ENCODE data around the gene MMP17.

Gene MMP17

DNA sequence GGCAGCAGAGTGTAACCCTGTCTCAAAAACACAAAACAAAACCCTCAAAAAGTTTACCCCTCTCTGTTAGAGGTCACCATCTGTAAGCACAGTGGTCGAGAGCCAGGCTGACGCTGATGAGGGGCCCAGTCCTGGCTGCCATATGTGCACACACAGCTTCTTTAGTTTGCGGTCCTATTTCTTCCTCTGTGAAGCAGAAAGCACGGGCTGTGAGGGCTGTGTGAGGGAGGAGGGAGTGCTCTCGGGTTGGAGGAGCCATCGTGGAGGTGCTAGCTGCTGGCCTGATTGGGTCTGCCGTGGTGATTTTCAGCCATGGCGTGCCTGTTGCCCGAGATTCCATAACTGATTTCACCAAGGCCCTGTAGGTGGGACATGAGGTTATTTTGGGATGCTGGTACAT is 69.7 kb downstream of the MMP17 start:
- POLR2A ChIA-PET (ENCODE audit: low non-redundant PET) = no interaction called here
- CTCF ChIA-PET = no interaction called here
- peak overlapping the region; percentile 96 for H3K27ac ChIP-seq
- no peak for DNase-seq (ENCODE audit: low spot score)
- TF ChIP-seq, protein P1, sequence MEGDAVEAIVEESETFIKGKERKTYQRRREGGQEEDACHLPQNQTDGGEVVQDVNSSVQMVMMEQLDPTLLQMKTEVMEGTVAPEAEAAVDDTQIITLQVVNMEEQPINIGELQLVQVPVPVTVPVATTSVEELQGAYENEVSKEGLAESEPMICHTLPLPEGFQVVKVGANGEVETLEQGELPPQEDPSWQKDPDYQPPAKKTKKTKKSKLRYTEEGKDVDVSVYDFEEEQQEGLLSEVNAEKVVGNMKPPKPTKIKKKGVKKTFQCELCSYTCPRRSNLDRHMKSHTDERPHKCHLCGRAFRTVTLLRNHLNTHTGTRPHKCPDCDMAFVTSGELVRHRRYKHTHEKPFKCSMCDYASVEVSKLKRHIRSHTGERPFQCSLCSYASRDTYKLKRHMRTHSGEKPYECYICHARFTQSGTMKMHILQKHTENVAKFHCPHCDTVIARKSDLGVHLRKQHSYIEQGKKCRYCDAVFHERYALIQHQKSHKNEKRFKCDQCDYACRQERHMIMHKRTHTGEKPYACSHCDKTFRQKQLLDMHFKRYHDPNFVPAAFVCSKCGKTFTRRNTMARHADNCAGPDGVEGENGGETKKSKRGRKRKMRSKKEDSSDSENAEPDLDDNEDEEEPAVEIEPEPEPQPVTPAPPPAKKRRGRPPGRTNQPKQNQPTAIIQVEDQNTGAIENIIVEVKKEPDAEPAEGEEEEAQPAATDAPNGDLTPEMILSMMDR (conservative IDR thresholded peaks at IDR 0.05; ENCODE audit: low read depth) = no peak

DNA sequence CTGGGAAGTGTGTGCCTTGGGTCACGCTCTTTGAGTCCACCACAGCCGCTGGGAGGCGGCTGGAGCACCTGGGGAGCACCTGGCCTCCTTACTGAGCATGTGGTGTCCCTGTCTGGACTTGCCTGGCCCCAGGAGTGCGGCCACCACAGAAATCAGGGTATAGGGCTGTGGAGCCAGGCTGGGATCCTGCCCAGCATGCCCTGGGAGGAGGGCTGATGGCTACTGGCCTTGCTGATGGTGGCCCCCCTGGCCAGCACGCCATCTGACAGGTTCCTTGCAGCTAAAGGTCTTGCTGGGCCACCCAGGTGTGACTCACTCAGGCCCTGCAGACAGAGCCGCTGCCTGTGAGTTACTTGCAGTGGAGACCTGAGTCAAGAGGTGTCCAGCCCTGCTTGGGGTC is 72.2 kb downstream of the MMP17 start:
- peak overlapping the region; percentile 96 for H3K27ac ChIP-seq
- TF ChIP-seq, protein P1 (conservative IDR thresholded peaks at IDR 0.05; ENCODE audit: low read depth) = no peak
- POLR2A ChIA-PET (ENCODE audit: low non-redundant PET) = no interaction called here
- CTCF ChIA-PET = no interaction called here
- no peak for DNase-seq (ENCODE audit: low spot score)

All from RWPE1 (cell line).